Glomerular visceral epithelial cell (primary cell): ENCODE data around the gene DENND4B.
A peak's percentile ranks its signal among the peaks of the same experiment; 100 is the strongest.

Experiments used
- DNase-seq: peaks from one replicate; pipeline ENCODE4 v3.0.0-alpha.2; 2016; ENCODE audit errors: extremely low spot score

The DENND4B gene

GRCh38 chr1:153882296-153882912, 64.1 kb downstream of the DENND4B start:
- DNase-seq: peak; percentile 23

- DNase-seq: peak; percentile 17
Observed at GRCh38 chr1:153881751-153882150, 64.8 kb downstream of the DENND4B start.

GRCh38 chr1:153880962-153881361, 65.6 kb downstream of the DENND4B start:
- peak; percentile 98 for DNase-seq

- no peak for DNase-seq
Observed at GRCh38 chr1:153880024-153880423, 66.5 kb downstream of the DENND4B start.
